ENCODE measurements around the gene NT5C1B.

Gene NT5C1B

GRCh38 chr2:18550433-18550832 lies 38.9 kb downstream of the NT5C1B start:
- DNase-seq (ENCODE audit: low read depth): no peak
- TF ChIP-seq, protein P1, sequence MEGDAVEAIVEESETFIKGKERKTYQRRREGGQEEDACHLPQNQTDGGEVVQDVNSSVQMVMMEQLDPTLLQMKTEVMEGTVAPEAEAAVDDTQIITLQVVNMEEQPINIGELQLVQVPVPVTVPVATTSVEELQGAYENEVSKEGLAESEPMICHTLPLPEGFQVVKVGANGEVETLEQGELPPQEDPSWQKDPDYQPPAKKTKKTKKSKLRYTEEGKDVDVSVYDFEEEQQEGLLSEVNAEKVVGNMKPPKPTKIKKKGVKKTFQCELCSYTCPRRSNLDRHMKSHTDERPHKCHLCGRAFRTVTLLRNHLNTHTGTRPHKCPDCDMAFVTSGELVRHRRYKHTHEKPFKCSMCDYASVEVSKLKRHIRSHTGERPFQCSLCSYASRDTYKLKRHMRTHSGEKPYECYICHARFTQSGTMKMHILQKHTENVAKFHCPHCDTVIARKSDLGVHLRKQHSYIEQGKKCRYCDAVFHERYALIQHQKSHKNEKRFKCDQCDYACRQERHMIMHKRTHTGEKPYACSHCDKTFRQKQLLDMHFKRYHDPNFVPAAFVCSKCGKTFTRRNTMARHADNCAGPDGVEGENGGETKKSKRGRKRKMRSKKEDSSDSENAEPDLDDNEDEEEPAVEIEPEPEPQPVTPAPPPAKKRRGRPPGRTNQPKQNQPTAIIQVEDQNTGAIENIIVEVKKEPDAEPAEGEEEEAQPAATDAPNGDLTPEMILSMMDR (IDR thresholded peaks at IDR 0.05; ENCODE audit: control insufficient read depth, insufficient read depth, low read depth, low read length, missing control alignments): no peak
- H3K4me3 ChIP-seq (ENCODE audit: control insufficient read depth, low read depth, low read length): no peak overlapping the region

DNA sequence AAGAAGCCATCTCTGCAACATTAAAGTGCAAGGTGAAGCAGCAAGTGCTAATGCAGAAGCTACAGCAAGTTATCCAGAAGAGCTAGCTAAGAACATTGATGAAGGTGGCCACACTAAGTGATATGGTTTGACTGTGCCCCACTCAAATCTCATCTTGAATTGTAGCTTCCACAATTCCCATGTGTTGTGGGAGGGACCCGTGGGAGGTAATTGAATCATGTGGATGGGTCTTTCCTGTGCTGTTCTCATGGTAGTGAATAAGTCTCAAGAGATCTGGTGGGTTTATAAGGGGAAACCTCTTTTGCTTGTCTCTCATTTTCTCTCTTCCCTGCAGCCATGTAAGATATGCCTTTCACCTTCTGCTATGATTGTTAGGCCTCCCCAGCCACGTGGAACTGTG lies 40.3 kb downstream of the NT5C1B start:
- TF ChIP-seq, protein P1 (IDR thresholded peaks at IDR 0.05; ENCODE audit: control insufficient read depth, insufficient read depth, low read depth, low read length, missing control alignments): no peak
- DNase-seq (ENCODE audit: low read depth): no peak
- H3K4me3 ChIP-seq (ENCODE audit: control insufficient read depth, low read depth, low read length): no peak overlapping the region

DNA sequence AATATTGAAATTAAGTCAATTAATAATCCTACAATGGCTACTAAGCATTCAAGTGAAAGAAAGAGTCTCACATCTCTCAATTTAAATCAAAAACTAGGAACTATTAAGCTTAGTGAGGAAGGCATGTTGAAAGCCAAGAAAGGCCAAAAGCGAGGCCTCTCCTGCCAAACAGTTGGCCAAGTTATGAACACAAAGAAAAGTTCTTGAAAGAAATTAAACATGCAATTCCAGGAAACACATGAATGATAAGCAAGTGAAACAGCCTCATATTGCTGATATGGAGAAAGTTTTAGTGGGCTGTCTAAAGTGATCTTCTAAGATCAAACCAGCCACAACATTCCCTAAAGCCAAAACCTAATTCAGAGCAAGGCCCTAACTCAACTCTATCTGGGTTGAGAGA lies 40.7 kb downstream of the NT5C1B start:
- TF ChIP-seq, protein P1 (IDR thresholded peaks at IDR 0.05; ENCODE audit: control insufficient read depth, insufficient read depth, low read depth, low read length, missing control alignments): no peak
- H3K4me3 ChIP-seq (ENCODE audit: control insufficient read depth, low read depth, low read length): no peak overlapping the region
- DNase-seq (ENCODE audit: low read depth): no peak

DNA sequence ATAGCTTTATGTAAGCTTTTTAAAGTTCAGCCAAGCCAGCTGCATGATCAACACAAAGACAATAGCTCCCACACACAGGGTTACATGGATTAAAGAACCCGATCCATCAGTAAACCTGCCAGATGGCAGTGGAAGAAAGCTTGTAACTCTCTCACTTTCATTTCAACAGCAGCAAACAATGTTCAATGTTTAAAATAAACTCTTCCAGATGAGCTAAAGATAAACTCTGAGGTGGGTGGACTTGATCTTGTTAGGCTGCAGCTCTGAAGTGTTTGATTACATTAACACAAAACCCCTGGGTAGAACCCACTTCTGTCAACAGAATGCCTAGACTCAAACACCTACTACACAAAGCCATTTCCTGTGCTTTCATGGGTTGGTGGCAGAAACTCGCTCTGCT lies 42.8 kb downstream of the NT5C1B start:
- TF ChIP-seq, protein P1 (IDR thresholded peaks at IDR 0.05; ENCODE audit: control insufficient read depth, insufficient read depth, low read depth, low read length, missing control alignments): no peak
- no peak for DNase-seq (ENCODE audit: low read depth)
- no peak overlapping the region for H3K4me3 ChIP-seq (ENCODE audit: control insufficient read depth, low read depth, low read length)

GRCh38 chr2:18545384-18545783 lies 44.0 kb downstream of the NT5C1B start:
- no peak for DNase-seq (ENCODE audit: low read depth)
- TF ChIP-seq, protein P1 (IDR thresholded peaks at IDR 0.05; ENCODE audit: control insufficient read depth, insufficient read depth, low read depth, low read length, missing control alignments): no peak
- H3K4me3 ChIP-seq (ENCODE audit: control insufficient read depth, low read depth, low read length): no peak overlapping the region

GRCh38 chr2:18544171-18544570 lies 45.2 kb downstream of the NT5C1B start:
- TF ChIP-seq, protein P1 (IDR thresholded peaks at IDR 0.05; ENCODE audit: control insufficient read depth, insufficient read depth, low read depth, low read length, missing control alignments): no peak
- no peak for DNase-seq (ENCODE audit: low read depth)
- no peak overlapping the region for H3K4me3 ChIP-seq (ENCODE audit: control insufficient read depth, low read depth, low read length)

DNA sequence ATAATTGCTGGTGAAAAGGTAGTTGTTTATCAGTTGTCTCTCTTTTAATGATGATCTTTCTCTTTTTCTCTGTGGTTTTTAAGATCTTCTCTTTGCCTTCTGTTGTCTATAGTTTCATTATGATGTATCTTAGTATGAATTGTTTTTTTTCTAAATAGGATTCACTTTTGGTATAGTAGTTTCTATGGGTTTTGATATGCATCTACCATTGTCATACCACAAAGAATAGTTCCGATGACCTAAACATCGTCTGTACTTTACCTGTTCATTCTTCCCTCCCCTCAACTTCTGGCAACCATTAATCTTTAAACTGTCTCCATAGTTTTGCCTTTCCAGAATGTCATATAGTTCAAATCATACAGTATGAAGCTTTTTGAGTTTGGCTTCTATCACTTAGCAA lies 48.5 kb downstream of the NT5C1B start:
- H3K4me3 ChIP-seq (ENCODE audit: control insufficient read depth, low read depth, low read length): no peak overlapping the region
- TF ChIP-seq, protein P1 (IDR thresholded peaks at IDR 0.05; ENCODE audit: control insufficient read depth, insufficient read depth, low read depth, low read length, missing control alignments): no peak
- no peak for DNase-seq (ENCODE audit: low read depth)
